ENCODE results near the gene CDH18.

The CDH18 gene

GRCh38 chr5:19496056-19496455 lies 491.9 kb downstream of the CDH18 start:
- no peak for DNase-seq (ENCODE audit: low read depth in 2 of 2)
- no peak for TF ChIP-seq CTCF (IDR thresholded peaks at IDR 0.05; ENCODE audit: low read depth, low read length)
- no peak overlapping the region for H3K4me3 ChIP-seq (replicated peaks in 1 of 2; ENCODE audit: low read depth in 2 of 2, low read length in 2 of 2)

GRCh38 chr5:19492861-19493260 lies 495.1 kb downstream of the CDH18 start:
- TF ChIP-seq CTCF (IDR thresholded peaks at IDR 0.05; ENCODE audit: low read depth, low read length): no peak
- no peak for DNase-seq (ENCODE audit: low read depth in 2 of 2)
- H3K4me3 ChIP-seq (replicated peaks in 1 of 2; ENCODE audit: low read depth in 2 of 2, low read length in 2 of 2): no peak overlapping the region

- no peak for TF ChIP-seq CTCF (IDR thresholded peaks at IDR 0.05; ENCODE audit: low read depth, low read length)
- H3K4me3 ChIP-seq (replicated peaks in 1 of 2; ENCODE audit: low read depth in 2 of 2, low read length in 2 of 2): no peak overlapping the region
- DNase-seq (ENCODE audit: low read depth in 2 of 2): no peak
These were observed 499.2 kb downstream of the CDH18 start for GRCh38 chr5:19488786-19489185.

- no peak for DNase-seq (ENCODE audit: low read depth in 2 of 2)
- TF ChIP-seq CTCF (IDR thresholded peaks at IDR 0.05; ENCODE audit: low read depth, low read length): no peak
- no peak overlapping the region for H3K4me3 ChIP-seq (replicated peaks in 1 of 2; ENCODE audit: low read depth in 2 of 2, low read length in 2 of 2)
These were observed 500.5 kb downstream of the CDH18 start for GRCh38 chr5:19487480-19487879.

GRCh38 chr5:19479562-19479961 lies 508.4 kb downstream of the CDH18 start:
- no peak overlapping the region for H3K4me3 ChIP-seq (replicated peaks in 1 of 2; ENCODE audit: low read depth in 2 of 2, low read length in 2 of 2)
- no peak for TF ChIP-seq CTCF (IDR thresholded peaks at IDR 0.05; ENCODE audit: low read depth, low read length)
- DNase-seq (ENCODE audit: low read depth in 2 of 2): no peak

- TF ChIP-seq CTCF (IDR thresholded peaks at IDR 0.05; ENCODE audit: low read depth, low read length): no peak
- DNase-seq (ENCODE audit: low read depth in 2 of 2): no peak
- H3K4me3 ChIP-seq (replicated peaks in 1 of 2; ENCODE audit: low read depth in 2 of 2, low read length in 2 of 2): no peak overlapping the region
These were observed 526.0 kb downstream of the CDH18 start for GRCh38 chr5:19462019-19462418.

- DNase-seq (ENCODE audit: low read depth in 2 of 2): no peak
- TF ChIP-seq CTCF (IDR thresholded peaks at IDR 0.05; ENCODE audit: low read depth, low read length): no peak
- no peak overlapping the region for H3K4me3 ChIP-seq (replicated peaks in 1 of 2; ENCODE audit: low read depth in 2 of 2, low read length in 2 of 2)
These were observed 563.5 kb downstream of the CDH18 start for GRCh38 chr5:19424506-19424905.
